ENCODE data around the gene ARHGAP6. TPM values are rescaled to one million over a fixed set of nuclear protein-coding genes. Genes with fewer than 3 reads are reported as not detected.

ARHGAP6 gene
- total and polyA plus RNA-seq, 9 of the 15 experiments (the other 6 are each of a cell fraction or from before 2014, with no cell fraction given): 12.5 to 63.6 (median 41.8) TPM

DNA sequence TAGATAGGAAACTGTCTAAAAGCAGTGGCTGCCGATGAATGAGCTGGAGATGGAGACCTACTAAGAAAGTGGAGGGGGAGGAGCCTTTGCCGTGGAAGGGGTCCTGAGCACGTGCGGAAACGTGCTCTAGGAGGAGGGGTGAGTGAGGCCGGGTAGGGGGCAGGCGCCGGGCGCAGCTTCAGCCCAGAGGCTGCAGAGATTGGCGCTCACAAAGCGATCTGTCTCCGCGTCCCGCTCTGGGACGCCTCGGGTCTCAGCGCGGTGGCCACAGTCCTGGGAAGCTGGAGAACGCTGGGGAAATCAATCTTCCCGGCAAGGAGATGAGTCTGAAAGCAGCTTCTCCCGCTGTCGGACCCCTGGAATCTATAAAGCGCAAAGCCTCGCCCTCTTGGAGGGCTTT is 444 bp upstream of the ARHGAP6 start:
- BruUV-seq (replicated peaks): no TSS peak
- ChIA-PET CTCF (ENCODE audit: low intra/inter-chr PET ratio) (no interaction called here), POLR2A (no interaction called here)
- TF ChIP-seq NELFE (IDR thresholded peaks at IDR 0.05; ENCODE audit: insufficient read depth, insufficient read length): no peak
- TF ChIP-seq HNRNPLL (IDR thresholded peaks at IDR 0.05; ENCODE audit: low read depth, low read length, poor library complexity, severe bottlenecking): no peak
- TF ChIP-seq XRCC5 (IDR thresholded peaks at IDR 0.05; ENCODE audit: low read depth, low read length): no peak
- no peak for TF ChIP-seq NFYB (IDR thresholded peaks at IDR 0.05; ENCODE audit: extremely low read depth, insufficient read length)
- no peak for TF ChIP-seq MCM5 (IDR thresholded peaks at IDR 0.05; ENCODE audit: low read depth)
- TF ChIP-seq, protein P1, sequence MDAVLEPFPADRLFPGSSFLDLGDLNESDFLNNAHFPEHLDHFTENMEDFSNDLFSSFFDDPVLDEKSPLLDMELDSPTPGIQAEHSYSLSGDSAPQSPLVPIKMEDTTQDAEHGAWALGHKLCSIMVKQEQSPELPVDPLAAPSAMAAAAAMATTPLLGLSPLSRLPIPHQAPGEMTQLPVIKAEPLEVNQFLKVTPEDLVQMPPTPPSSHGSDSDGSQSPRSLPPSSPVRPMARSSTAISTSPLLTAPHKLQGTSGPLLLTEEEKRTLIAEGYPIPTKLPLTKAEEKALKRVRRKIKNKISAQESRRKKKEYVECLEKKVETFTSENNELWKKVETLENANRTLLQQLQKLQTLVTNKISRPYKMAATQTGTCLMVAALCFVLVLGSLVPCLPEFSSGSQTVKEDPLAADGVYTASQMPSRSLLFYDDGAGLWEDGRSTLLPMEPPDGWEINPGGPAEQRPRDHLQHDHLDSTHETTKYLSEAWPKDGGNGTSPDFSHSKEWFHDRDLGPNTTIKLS (IDR thresholded peaks at IDR 0.05; ENCODE audit: borderline replicate concordance, low read depth): no peak
- TF ChIP-seq, protein P2, sequence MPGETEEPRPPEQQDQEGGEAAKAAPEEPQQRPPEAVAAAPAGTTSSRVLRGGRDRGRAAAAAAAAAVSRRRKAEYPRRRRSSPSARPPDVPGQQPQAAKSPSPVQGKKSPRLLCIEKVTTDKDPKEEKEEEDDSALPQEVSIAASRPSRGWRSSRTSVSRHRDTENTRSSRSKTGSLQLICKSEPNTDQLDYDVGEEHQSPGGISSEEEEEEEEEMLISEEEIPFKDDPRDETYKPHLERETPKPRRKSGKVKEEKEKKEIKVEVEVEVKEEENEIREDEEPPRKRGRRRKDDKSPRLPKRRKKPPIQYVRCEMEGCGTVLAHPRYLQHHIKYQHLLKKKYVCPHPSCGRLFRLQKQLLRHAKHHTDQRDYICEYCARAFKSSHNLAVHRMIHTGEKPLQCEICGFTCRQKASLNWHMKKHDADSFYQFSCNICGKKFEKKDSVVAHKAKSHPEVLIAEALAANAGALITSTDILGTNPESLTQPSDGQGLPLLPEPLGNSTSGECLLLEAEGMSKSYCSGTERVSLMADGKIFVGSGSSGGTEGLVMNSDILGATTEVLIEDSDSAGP (CRISPR knock-in tag; IDR thresholded peaks at IDR 0.05): no peak
- TF ChIP-seq ZC3H8 (IDR thresholded peaks at IDR 0.05): no peak
- Histone ChIP-seq H4K20me1 (replicated peaks; ENCODE audit: control insufficient read depth, insufficient read depth, low read length) (no peaks in the 10 kb centered on the region), H3K4me1 (replicated peaks in 1 of 2; ENCODE audit: control insufficient read depth in 2 of 2, insufficient read depth in 2 of 2, low read length in 2 of 2) (peaks cover 0 to 13% of the 10 kb centered on the region in 2 experiments; a peak in 2 of 5 replicates), H3K27me3 (ENCODE audit: control insufficient read depth in 2 of 2, insufficient read depth in 2 of 2, low read length in 2 of 2) (peaks cover 3 to 23% of the 10 kb centered on the region in 2 experiments), H2AFZ (ENCODE audit: low read depth, low read length) (no peak overlapping the region), H3K4me3 (no peak overlapping the region), H3K4me2 (ENCODE audit: insufficient read depth, low read length) (no peak overlapping the region), H3K9me3 (replicated peaks; ENCODE audit: control insufficient read depth, insufficient read depth, low read depth, low read length) (no peaks in the 10 kb centered on the region), H3K27ac (ENCODE audit: extremely low read depth, low read depth, low read length) (no peak overlapping the region), H3K9ac (ENCODE audit: insufficient read depth in 1 of 2, low read depth in 2 of 2, low read length in 2 of 2) (no peak overlapping the region), H3K36me3 (ENCODE audit: control insufficient read depth, insufficient read depth, low read length) (no peaks in the 10 kb centered on the region), H3K79me2 (ENCODE audit: control insufficient read depth, insufficient read depth, low read length) (no peaks in the 10 kb centered on the region), H3K9me1 (ENCODE audit: control insufficient read depth, insufficient read depth, low read length) (no peaks in the 10 kb centered on the region)
- WGBS (ENCODE audit: insufficient coverage, low coverage, missing lambda C conversion rate): 0% methylated on average over 14 of the region's 24 CpGs
- FAIRE-seq (no peak), DNase-seq (ENCODE audit: extremely low read depth in 1 of 4, low spot score in 3 of 4) (no peak), ATAC-seq (no peak)
- intact Hi-C loops (cut with micrococcal nuclease): no loop called here
- in situ Hi-C loops (cut with MboI): no loop called here
